C4-2B (cell line): Measurements from ENCODE around the gene STK35.

Source experiments
- CTCF ChIP-seq: fragments of 450-650 bp; conservative IDR thresholded peaks from 2 replicates; pipeline ENCODE4 v1.5.1; 2017; ENCODE audit warnings: mild to moderate bottlenecking
- ZFX ChIP-seq: fragments of 450-650 bp; IDR thresholded peaks from 2 replicates; pipeline ENCODE4 v1.6.1; 2017

- TF ChIP-seq CTCF (no peak), ZFX (no peak)
These were observed 14.6 kb upstream of the STK35 start for GRCh38 chr20:2086980-2087377.
